ENCODE results near the gene PRMT9. TPM values are rescaled to one million over a fixed set of nuclear protein-coding genes. Genes with fewer than 3 reads are reported as not detected.

PRMT9 gene
- total and polyA plus RNA-seq, 5 donors from 2014 or later, result 5.8 to 27.5 (median 6.9) TPM

GRCh38 chr4:147674496-147674895 is 9.5 kb downstream of the PRMT9 start:
- Histone ChIP-seq H3K4me3 (ENCODE audit: low read depth, low read length) (no peak overlapping the region), H3K36me3 (ENCODE audit: control insufficient read depth, insufficient read depth, low read length) (peaks cover 23% of the 10 kb centered on the region), H3K27ac (ENCODE audit: insufficient read depth, low read length, poor library complexity, severe bottlenecking) (no peak overlapping the region), H3K9me3 (ENCODE audit: control insufficient read depth in 2 of 2, low read length in 2 of 2) (no peaks in the 10 kb centered on the region), H3K4me1 (ENCODE audit: control insufficient read depth, insufficient read depth, low read length, poor library complexity, severe bottlenecking) (no peaks in the 10 kb centered on the region), H3K27me3 (ENCODE audit: control insufficient read depth, insufficient read depth, low read length) (no peaks in the 10 kb centered on the region)
- Mint-ChIP-seq H3K9me3 (no peaks in the 10 kb centered on the region), H3K4me1 (peaks cover 8 to 14% (median 12%) of the 10 kb centered on the region in 4 donors), H3K4me3 (no peak overlapping the region), H3K27ac (no peak overlapping the region), H3K27me3 (no peaks in the 10 kb centered on the region), H3K36me3 (peaks cover 38% of the 10 kb centered on the region)
- DNase-seq, result no peak
- no peak for ATAC-seq (ENCODE audit: low read depth in 2 of 2)

GRCh38 chr4:147674073-147674472 is 9.9 kb downstream of the PRMT9 start:
- no peaks in the 10 kb centered on the region for H3K27me3 ChIP-seq (ENCODE audit: control insufficient read depth, insufficient read depth, low read length)
- peaks cover 23% of the 10 kb centered on the region for H3K36me3 ChIP-seq (ENCODE audit: control insufficient read depth, insufficient read depth, low read length)
- Mint-ChIP-seq H3K36me3 (peaks cover 37% of the 10 kb centered on the region), H3K27ac (no peak overlapping the region), H3K4me1 (peaks cover 8 to 14% (median 12%) of the 10 kb centered on the region in 4 donors), H3K9me3 (no peaks in the 10 kb centered on the region), H3K27me3 (no peaks in the 10 kb centered on the region), H3K4me3 (no peak overlapping the region)
- H3K4me1 ChIP-seq (ENCODE audit: control insufficient read depth, insufficient read depth, low read length, poor library complexity, severe bottlenecking), result no peaks in the 10 kb centered on the region
- no peak for DNase-seq
- no peak for ATAC-seq (ENCODE audit: low read depth in 2 of 2)
- H3K4me3 ChIP-seq (ENCODE audit: low read depth, low read length), result no peak overlapping the region
- no peak overlapping the region for H3K27ac ChIP-seq (ENCODE audit: insufficient read depth, low read length, poor library complexity, severe bottlenecking)
- no peaks in the 10 kb centered on the region for H3K9me3 ChIP-seq (ENCODE audit: control insufficient read depth in 2 of 2, low read length in 2 of 2)

- H3K4me3 ChIP-seq (ENCODE audit: low read depth, low read length), result no peak overlapping the region
- no peak for DNase-seq
- no peaks in the 10 kb centered on the region for H3K27me3 Mint-ChIP-seq
- no peak overlapping the region for H3K4me3 Mint-ChIP-seq
- peaks cover 0 to 7% (median 4%) of the 10 kb centered on the region in 4 donors for H3K4me1 Mint-ChIP-seq
- no peaks in the 10 kb centered on the region for H3K27me3 ChIP-seq (ENCODE audit: control insufficient read depth, insufficient read depth, low read length)
- ATAC-seq (ENCODE audit: low read depth in 2 of 2), result no peak
- H3K9me3 ChIP-seq (ENCODE audit: control insufficient read depth in 2 of 2, low read length in 2 of 2), result no peaks in the 10 kb centered on the region
- no peaks in the 10 kb centered on the region for H3K9me3 Mint-ChIP-seq
- no peaks in the 10 kb centered on the region for H3K4me1 ChIP-seq (ENCODE audit: control insufficient read depth, insufficient read depth, low read length, poor library complexity, severe bottlenecking)
- H3K27ac ChIP-seq (ENCODE audit: insufficient read depth, low read length, poor library complexity, severe bottlenecking), result no peak overlapping the region
- H3K36me3 ChIP-seq (ENCODE audit: control insufficient read depth, insufficient read depth, low read length), result peaks cover 46% of the 10 kb centered on the region
- H3K27ac Mint-ChIP-seq, result peak overlapping the region in 1 of 3 donors; percentile 78
- H3K36me3 Mint-ChIP-seq, result peaks cover 26% of the 10 kb centered on the region
Measured at GRCh38 chr4:147658501-147658900, 25.5 kb downstream of the PRMT9 start.

GRCh38 chr4:147655639-147656038 is 28.3 kb downstream of the PRMT9 start:
- Mint-ChIP-seq H3K4me1 (peaks cover 6 to 18% (median 16%) of the 10 kb centered on the region in 4 donors), H3K9me3 (no peaks in the 10 kb centered on the region)
- ATAC-seq (ENCODE audit: low read depth in 2 of 2), result no peak

GRCh38 chr4:147651563-147651962 is 32.4 kb downstream of the PRMT9 start:
- peaks cover 0 to 1% (median 0%) of the 10 kb centered on the region in 7 donors for H3K9me3 Mint-ChIP-seq
- Histone ChIP-seq H3K4me1 (ENCODE audit: control insufficient read depth, insufficient read depth, low read length, poor library complexity, severe bottlenecking) (peaks cover 3% of the 10 kb centered on the region), H3K4me3 (ENCODE audit: low read depth, low read length) (no peak overlapping the region), H3K9me3 (ENCODE audit: control insufficient read depth in 2 of 2, low read length in 2 of 2) (no peaks in the 10 kb centered on the region), H3K36me3 (ENCODE audit: control insufficient read depth, insufficient read depth, low read length) (peaks cover 34% of the 10 kb centered on the region), H3K27ac (ENCODE audit: insufficient read depth, low read length, poor library complexity, severe bottlenecking) (no peak overlapping the region), H3K27me3 (ENCODE audit: control insufficient read depth, insufficient read depth, low read length) (no peaks in the 10 kb centered on the region)
- H3K27me3 Mint-ChIP-seq, result no peaks in the 10 kb centered on the region
- ATAC-seq (ENCODE audit: low read depth in 2 of 2) (no peak), DNase-seq (no peak)
- H3K27ac Mint-ChIP-seq, result peak overlapping the region in 1 of 3 donors; percentile 63
- H3K4me3 Mint-ChIP-seq, result peak overlapping the region in 2 of 4 donors; percentile 27 to 29
- H3K36me3 Mint-ChIP-seq, result peaks cover 57% of the 10 kb centered on the region
- H3K4me1 Mint-ChIP-seq, result peaks cover 18 to 50% (median 33%) of the 10 kb centered on the region in 4 donors

More at GRCh38 chr4:147655639-147656038, 28.3 kb downstream of the PRMT9 start:
- no peak overlapping the region for H3K27ac ChIP-seq (ENCODE audit: insufficient read depth, low read length, poor library complexity, severe bottlenecking)
- no peak overlapping the region for H3K4me3 ChIP-seq (ENCODE audit: low read depth, low read length)
- no peaks in the 10 kb centered on the region for H3K4me1 ChIP-seq (ENCODE audit: control insufficient read depth, insufficient read depth, low read length, poor library complexity, severe bottlenecking)
- no peaks in the 10 kb centered on the region for H3K9me3 ChIP-seq (ENCODE audit: control insufficient read depth in 2 of 2, low read length in 2 of 2)
- peaks cover 47% of the 10 kb centered on the region for H3K36me3 ChIP-seq (ENCODE audit: control insufficient read depth, insufficient read depth, low read length)
- no peaks in the 10 kb centered on the region for H3K27me3 Mint-ChIP-seq
- H3K27me3 ChIP-seq (ENCODE audit: control insufficient read depth, insufficient read depth, low read length), result no peaks in the 10 kb centered on the region
- H3K36me3 Mint-ChIP-seq, result peaks cover 33% of the 10 kb centered on the region
- H3K4me3 Mint-ChIP-seq, result no peak overlapping the region
- DNase-seq, result no peak
- H3K27ac Mint-ChIP-seq, result no peak overlapping the region

GRCh38 chr4:147648656-147649055 is 35.3 kb downstream of the PRMT9 start:
- Histone ChIP-seq H3K36me3 (ENCODE audit: control insufficient read depth, insufficient read depth, low read length) (peaks cover 20% of the 10 kb centered on the region), H3K4me1 (ENCODE audit: control insufficient read depth, insufficient read depth, low read length, poor library complexity, severe bottlenecking) (peaks cover 5% of the 10 kb centered on the region), H3K27ac (ENCODE audit: insufficient read depth, low read length, poor library complexity, severe bottlenecking) (no peak overlapping the region), H3K9me3 (ENCODE audit: control insufficient read depth in 2 of 2, low read length in 2 of 2) (no peaks in the 10 kb centered on the region), H3K4me3 (ENCODE audit: low read depth, low read length) (no peak overlapping the region), H3K27me3 (ENCODE audit: control insufficient read depth, insufficient read depth, low read length) (no peaks in the 10 kb centered on the region)
- H3K36me3 Mint-ChIP-seq, result peaks cover 55% of the 10 kb centered on the region
- H3K4me3 Mint-ChIP-seq, result peak overlapping the region in 2 of 4 donors; percentile 9 to 38
- H3K27ac Mint-ChIP-seq, result peak overlapping the region in 1 of 3 donors; percentile 78
- H3K9me3 Mint-ChIP-seq, result peaks cover 0 to 1% (median 0%) of the 10 kb centered on the region in 7 donors
- no peak for DNase-seq
- ATAC-seq (ENCODE audit: low read depth in 2 of 2), result no peak
- no peaks in the 10 kb centered on the region for H3K27me3 Mint-ChIP-seq
- peaks cover 22 to 66% (median 38%) of the 10 kb centered on the region in 4 donors for H3K4me1 Mint-ChIP-seq

GRCh38 chr4:147645099-147645498 is 38.9 kb downstream of the PRMT9 start:
- no peak overlapping the region for H3K4me3 ChIP-seq (ENCODE audit: low read depth, low read length)
- DNase-seq (no peak), ATAC-seq (ENCODE audit: low read depth in 2 of 2) (no peak)
- Mint-ChIP-seq H3K27me3 (no peaks in the 10 kb centered on the region), H3K27ac (no peak overlapping the region), H3K4me3 (no peak overlapping the region), H3K9me3 (peaks cover 0 to 1% (median 0%) of the 10 kb centered on the region in 7 donors), H3K36me3 (peaks cover 58% of the 10 kb centered on the region), H3K4me1 (peaks cover 15 to 50% (median 35%) of the 10 kb centered on the region in 4 donors)
- no peak overlapping the region for H3K27ac ChIP-seq (ENCODE audit: insufficient read depth, low read length, poor library complexity, severe bottlenecking)
- peaks cover 5% of the 10 kb centered on the region for H3K4me1 ChIP-seq (ENCODE audit: control insufficient read depth, insufficient read depth, low read length, poor library complexity, severe bottlenecking)
- H3K27me3 ChIP-seq (ENCODE audit: control insufficient read depth, insufficient read depth, low read length), result no peaks in the 10 kb centered on the region
- no peaks in the 10 kb centered on the region for H3K9me3 ChIP-seq (ENCODE audit: control insufficient read depth in 2 of 2, low read length in 2 of 2)
- peaks cover 20% of the 10 kb centered on the region for H3K36me3 ChIP-seq (ENCODE audit: control insufficient read depth, insufficient read depth, low read length)

GRCh38 chr4:147644471-147644870 is 39.5 kb downstream of the PRMT9 start:
- no peak for ATAC-seq (ENCODE audit: low read depth in 2 of 2)
- Histone ChIP-seq H3K27ac (ENCODE audit: insufficient read depth, low read length, poor library complexity, severe bottlenecking) (no peak overlapping the region), H3K36me3 (ENCODE audit: control insufficient read depth, insufficient read depth, low read length) (peaks cover 20% of the 10 kb centered on the region), H3K4me3 (ENCODE audit: low read depth, low read length) (no peak overlapping the region), H3K27me3 (ENCODE audit: control insufficient read depth, insufficient read depth, low read length) (no peaks in the 10 kb centered on the region), H3K4me1 (ENCODE audit: control insufficient read depth, insufficient read depth, low read length, poor library complexity, severe bottlenecking) (peaks cover 5% of the 10 kb centered on the region), H3K9me3 (ENCODE audit: control insufficient read depth in 2 of 2, low read length in 2 of 2) (no peaks in the 10 kb centered on the region)
- peaks cover 0 to 1% (median 0%) of the 10 kb centered on the region in 7 donors for H3K9me3 Mint-ChIP-seq
- H3K4me1 Mint-ChIP-seq, result peaks cover 21 to 49% (median 34%) of the 10 kb centered on the region in 4 donors
- DNase-seq, result no peak
- no peak overlapping the region for H3K27ac Mint-ChIP-seq
- H3K27me3 Mint-ChIP-seq, result no peaks in the 10 kb centered on the region
- H3K36me3 Mint-ChIP-seq, result peaks cover 57% of the 10 kb centered on the region
- H3K4me3 Mint-ChIP-seq, result peak overlapping the region in 1 of 4 donors; percentile 35

All from CD4-positive, CD25-positive, alpha-beta regulatory T cell (primary cell).